ENCODE measurements around the gene TRPC4AP.
"Not testable (repeated sequence)": the region's sequence is repeated elsewhere in the genome, so short reads cannot be mapped to it uniquely, and the experiment has no call there.

TRPC4AP gene

DNA sequence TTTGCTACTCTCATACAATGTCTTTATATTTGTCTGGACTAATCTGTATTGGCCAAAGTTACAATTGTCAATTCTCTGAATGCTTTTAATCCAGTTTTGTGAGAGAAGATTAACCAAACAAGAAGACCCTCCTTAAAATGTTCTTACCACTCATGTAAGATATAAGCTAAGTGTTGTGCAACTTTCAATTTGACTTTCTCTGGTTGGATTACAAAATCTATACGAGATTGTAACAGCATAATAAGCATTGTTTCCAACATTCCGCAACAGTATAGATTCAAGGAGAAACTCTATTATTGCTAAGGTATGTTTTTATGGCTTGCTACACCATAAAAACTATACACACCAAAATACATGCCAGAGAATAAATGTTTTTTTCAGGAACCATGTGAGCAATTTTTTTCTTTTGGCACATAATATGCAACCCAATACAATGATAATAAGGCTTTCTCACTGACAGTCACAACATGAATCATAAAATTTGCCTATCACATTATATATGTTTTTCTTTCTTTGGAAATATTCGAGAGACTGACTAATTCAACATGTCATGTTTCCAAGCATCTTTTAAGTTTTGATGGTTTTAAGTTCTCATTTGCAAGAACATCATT lies 12.2 kb upstream of the TRPC4AP start:
- DNase-seq (ENCODE audit: low spot score) = no peak

DNA sequence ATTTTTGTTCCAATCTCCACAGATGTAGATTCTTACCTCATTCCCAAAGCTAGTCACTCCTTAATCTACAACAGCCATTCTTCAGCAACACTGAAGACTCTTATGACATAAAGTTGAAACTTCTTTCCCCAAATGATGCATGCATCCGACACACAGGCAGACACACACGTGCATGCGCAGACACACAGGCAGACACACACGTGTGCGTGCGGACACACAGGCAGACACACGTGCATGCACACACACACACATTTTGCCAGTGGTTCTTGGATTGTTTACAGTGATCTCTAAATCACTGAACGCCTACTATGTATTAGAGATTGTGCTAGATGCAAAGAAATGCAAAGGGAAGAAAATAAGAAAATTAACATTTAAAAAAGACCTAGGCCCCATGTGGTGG lies 9.0 kb upstream of the TRPC4AP start:
- no peak for DNase-seq (ENCODE audit: low spot score)

DNA sequence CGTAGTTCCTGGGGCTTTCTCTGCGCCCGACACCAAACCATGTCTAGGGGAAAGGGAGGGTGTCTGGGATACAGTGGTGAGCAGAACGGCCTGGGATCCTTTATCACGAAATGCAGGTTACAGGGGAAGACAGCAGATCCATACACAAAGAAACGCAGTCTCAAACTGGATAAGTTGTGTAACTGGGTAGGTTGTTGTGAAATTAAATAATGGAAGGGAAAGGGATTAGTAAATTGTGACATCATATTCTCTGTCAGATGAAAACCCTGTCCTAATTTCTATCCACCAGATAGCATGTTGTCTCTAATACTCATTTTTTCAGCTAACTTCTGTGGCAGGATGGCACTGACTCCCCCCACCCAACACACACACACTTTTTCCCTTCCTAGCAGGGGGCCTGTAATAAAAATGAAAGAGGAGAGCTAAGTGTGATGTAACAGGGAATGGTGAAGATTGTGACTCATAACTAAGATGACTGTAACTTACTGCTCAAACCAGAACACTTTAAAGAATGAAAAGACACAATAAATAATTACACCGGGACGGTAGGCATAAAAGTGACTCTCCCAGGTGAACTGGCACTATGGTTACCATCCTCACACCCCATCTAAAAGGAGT lies 769 bp upstream of the TRPC4AP start:
- DNase-seq (ENCODE audit: low spot score) = no peak

DNA sequence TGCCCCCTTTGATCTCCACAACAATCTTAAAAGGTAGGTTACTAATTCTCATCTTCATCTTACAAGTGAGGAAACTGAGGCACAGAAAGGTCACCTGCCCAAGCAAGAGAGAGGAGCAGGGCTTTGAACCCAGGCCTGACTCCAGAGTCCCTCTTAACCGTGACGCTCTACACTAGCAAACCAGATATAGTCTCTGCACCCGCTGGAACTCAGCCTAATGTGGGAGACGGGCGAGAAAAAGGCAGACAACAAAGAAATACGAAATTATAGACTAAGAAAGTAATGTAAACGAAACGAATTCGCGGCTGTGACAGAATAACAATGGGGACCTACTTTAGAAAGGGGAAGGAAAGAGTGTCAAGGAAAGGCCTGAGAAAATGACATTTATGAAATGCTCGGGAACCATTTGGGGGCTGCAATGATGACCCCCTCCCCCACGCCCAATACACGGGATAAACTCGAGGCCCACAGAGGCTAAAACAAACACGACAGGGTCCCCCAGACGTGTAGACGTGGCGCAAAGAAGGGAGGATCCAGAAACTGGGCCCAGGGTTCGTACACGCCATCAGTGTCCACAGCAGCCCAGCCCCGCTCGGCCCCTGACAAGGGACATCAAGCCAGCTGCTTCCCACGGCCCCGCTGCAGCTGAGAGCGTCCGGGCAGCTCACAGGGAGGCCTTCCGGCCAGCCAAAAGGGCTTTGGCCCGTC lies 637 bp downstream of the TRPC4AP start:
- no peak for DNase-seq (ENCODE audit: low spot score)

DNA sequence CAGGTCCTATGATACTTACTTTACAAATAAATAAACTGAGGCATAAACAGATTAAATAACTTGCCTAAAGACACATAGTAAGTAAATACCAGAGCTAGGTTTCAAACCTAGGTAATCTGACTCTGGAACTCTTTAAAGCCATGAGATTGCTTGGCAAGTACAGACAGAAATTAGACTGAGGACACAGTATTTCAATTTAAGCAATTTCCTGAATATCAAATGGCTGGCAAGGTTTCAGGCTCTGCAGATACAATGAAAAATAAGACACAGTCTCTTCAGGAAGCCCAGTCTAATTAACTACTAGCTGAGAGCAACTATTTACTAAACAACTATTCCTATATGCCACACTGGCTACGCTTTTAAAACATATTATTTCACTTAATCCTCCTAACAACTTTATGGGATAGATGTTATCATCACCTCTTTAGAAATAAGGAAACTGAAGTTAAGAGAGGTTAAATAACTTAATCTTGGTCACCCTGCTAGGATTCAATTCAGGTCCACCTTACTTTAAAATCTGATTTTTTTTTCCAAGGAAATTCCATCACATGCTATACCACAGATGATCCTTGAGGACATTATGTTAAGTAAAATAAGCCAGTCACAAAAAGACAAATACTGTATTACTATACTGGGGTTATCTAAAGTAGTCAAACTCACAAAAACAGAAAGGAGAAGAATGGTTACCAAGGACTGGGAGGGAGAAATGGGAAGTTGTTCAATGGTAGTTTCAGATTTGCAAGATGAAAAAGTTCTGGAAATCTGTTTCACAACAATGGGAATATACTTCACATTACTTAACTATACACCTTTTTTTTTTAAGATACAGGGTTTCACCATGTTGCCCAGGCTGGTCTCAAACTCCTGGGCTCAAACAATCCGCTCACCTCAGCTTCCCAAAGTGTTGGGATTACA lies 4.1 kb downstream of the TRPC4AP start:
- no peak for DNase-seq (ENCODE audit: low spot score)

DNA sequence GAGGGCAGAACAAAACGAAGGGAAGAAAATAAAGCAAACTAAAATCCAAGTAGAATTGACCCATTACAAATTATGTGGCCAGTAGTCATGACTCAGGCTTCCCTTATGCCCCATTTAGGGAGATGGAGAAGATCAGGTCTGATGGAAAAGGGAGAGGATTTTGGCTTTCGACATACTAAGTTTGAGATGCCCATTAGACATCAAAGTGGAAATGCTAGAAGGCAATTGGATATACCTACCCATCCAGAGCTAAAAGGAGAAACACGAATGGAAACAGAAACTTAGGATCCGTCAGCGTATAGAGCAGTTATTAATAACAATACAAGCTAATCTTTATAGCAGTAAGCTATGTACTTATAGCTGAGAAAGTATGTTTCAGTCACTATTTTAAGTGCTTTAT lies 4.8 kb downstream of the TRPC4AP start:
- no peak for DNase-seq (ENCODE audit: low spot score)

DNA sequence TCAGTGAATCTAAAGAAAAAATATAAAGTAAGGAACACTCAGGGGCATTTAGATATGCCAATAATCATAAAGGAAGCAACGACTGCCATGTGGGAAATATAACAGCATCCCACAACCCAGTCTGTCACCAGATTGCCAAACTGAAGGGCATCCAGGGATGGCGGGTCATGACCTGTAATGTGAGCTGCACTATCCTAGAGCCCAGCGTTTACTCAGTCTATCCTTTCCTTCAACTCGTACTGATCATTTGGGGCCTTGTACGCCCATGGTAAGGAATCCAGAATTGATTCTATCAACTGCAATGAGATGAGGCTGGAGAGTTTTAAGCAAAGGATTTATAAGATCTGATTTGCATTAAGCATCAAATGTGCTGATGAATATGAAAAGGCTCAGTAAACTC lies 5.3 kb downstream of the TRPC4AP start:
- no peak for DNase-seq (ENCODE audit: low spot score)

DNA sequence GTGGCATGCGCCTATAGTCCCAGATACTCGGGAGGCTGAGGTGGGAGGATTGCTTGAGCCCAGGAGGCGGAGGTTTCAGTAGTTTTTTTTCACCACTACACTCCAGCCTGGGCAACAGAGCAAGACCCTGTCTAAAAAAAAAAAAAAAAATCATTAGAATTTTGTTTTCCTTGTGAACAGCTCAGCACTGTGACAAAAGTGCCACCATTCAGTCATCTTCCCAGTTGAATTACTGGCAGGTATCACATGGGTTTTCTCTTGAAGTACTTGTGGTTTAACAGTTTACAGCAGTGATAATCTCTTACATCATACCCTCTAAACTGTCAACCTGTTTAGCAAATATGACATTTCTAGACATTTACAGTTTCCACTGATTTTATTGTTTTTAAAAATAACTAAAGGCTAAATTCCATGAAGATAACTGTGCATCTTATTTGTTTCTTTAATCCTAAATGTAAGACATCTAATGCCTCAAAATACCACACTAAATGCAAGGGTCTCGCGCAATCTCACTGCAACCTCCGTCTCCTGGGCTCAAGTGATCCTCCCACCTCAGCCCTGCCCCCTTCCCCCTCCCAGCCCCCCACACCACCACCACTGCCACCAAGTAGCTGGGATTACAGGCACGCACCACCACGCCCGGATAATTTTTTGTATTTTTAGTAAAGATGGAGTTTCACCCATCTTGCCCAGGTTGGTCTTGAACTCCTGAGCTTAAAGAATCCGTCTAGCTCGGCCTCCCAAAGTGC lies 7.0 kb downstream of the TRPC4AP start:
- no peak for DNase-seq (ENCODE audit: low spot score)

DNA sequence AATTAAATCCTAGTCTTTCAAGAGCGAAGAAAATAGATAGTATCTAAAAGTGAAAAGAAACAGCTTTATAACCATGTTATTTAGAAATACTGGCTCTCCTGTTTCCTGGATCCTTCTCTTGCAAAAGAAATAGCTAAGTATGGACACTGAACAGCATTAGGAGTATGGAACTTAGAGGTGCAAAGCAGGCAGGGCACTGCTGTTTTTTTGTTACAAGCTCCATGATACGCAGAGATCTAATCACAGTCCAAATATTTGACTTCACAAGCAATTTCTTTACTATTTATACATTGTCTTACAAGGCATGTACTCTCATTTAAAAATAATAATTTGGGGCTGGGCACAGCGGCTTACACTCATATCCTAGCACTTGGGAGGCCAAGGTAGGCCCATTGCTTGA lies 7.6 kb downstream of the TRPC4AP start:
- no peak for DNase-seq (ENCODE audit: low spot score)

DNA sequence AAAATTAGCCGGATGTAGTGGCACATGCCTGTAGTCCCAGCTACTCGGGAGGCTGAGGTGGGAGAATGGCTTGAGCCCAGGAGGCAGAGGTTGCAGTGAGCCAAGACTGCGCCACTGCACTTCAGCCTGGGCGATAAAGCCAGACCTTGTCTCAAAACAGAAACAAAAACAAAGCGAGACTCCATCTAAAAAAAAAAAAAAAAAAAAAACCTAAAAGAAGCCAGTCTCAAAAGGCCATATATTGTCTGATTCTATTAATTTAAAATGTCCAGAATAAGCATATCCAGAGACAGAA lies 12.3 kb downstream of the TRPC4AP start:
- DNase-seq (ENCODE audit: low spot score) = not testable (repeated sequence)

DNA sequence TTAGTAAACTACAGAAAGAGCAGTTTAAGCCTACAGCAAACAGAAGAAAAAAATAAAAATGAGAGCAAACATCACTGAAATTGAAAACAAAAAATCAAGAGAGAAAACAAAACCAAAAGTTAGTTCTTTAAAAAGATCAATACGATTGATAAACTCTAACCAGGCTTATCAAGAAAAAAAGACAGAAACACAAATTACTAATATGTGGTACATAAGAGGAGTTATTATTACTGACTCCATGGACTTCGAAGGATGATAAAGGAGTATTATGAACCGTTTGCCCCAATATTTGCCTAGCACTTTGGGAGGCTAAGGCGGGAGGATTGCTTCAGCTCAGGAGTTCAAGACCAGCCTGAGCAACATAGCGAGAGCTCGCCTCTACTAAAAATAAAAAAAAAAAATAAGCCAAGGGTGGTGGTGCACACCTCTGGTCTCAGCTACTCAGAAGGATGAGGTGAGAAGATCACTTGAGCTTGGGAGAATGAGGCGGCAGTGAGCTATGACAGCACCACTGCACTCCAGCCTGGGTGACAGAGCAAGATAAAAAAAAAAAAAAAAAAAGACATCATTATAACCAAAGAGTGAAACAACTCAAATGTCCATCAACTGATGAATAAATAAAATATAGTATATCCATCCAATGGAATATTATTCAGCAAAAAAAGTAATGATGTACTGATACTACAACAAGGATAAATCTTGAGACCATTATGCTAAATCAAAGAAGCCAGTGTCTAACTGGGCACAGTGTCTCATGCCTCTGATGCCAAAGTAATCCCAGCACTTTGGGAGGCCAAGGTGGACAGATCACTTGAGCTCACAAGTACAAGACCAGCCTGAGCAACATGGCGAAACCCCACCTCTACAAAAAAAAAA lies 12.9 kb downstream of the TRPC4AP start:
- no peak for DNase-seq (ENCODE audit: low spot score)

DNA sequence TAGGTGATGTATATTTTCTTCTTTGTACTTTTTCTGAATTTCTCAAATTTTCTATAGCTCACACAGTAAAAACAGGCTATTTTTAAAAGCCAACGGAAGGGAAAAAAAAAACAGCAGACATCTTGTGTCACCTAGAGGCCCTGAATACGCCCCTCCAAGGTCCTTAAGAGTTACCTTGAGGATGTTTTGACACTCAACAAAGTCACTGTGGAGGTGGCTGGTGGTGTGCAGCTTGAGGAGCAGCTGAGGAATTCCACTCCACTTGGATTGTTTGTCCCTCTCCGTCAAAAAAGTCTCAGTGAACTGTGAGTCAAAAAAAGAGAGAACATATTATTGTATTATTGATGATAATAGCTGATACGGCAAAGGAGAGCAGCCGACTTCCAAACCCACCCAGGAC lies 14.7 kb downstream of the TRPC4AP start:
- DNase-seq (ENCODE audit: low spot score) = no peak

DNA sequence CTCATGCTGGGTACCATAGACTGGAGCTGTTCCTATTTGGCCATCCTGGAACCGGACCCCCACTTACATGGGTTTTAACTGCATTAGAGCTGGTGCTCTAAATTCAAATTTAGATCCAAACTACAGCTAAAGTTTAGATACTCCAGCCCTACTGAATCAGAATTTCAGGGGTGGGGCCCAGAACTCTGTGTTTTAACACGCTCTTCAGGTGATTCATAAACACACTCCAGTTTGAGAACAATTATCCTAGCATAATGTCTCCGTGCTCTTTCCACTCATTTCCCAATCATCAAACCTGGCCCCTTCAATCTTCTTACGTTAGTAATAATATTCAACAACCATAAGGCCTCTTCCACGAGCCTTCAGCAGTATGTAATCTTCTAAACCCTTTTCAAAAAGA lies 15.3 kb downstream of the TRPC4AP start:
- DNase-seq (ENCODE audit: low spot score) = no peak

DNA sequence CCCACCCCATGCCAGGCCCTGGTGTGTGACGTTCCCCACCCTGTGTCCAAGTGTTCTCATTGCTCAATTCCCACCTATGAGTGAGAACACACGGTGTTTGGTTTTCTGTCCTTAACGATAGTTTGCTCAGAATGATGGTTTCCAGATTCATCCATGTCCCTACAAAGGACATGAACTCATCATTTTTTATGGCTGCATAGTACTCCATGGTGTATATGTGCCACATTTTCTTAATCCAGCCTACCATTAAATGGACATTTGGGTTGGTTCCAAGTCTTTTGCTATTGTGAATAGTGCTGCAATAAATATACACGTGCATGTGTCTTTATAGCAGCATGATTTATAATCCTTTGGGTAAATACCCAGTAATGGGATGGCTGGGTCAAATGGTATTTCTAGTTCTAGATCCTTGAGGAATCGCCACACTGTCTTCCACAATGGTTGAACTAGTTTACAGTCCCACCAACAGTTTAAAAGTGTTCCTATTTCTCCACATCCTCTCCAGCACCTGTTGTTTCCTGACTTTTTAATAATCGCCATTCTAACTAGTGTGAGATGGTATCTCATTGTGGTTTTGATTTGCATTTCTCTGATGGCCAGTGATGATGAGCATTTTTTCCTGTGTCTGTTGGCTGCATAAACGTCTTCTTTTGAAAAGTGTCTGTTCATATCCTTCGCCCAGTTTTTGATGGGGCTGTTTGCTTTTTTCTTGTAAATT lies 21.0 kb downstream of the TRPC4AP start:
- not testable (repeated sequence) for DNase-seq (ENCODE audit: low spot score)

DNA sequence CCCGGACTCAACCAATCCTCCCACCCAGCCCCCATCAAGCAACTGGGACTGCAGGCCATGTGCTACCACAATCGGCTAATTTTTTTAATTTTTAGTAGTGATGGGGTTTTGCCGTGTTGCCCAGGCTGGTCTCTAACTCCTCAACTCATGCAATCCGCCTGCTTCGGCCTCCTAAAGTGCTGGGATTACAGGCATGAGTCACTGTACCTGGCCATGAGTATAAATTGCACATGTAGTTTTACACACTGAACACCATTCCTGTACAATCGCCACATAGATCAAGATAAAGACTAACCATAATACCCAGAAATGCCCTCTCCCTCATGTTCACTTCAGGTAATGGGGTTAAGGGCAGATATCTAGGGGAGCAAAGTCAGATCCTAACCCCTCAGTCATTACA lies 26.4 kb downstream of the TRPC4AP start:
- no peak for DNase-seq (ENCODE audit: low spot score)

DNA sequence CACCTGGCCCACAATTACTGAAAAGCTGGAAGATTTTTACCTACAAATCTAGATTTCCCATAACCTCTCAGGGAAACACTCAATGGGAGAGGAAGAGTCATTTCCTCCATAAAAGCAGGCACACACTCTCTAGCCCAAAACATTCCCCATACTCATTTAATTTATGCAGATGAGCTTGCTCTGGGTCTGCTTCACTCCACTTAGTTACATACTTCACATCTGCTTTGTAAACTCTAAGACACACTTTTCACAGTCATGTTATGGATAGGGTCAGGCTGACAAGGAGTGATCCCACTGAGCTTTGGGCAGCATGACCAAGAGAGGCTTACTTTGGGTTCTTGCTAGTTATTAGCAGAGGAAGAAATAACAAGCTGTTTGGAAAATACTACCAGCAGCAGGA lies 27.4 kb downstream of the TRPC4AP start:
- no peak for DNase-seq (ENCODE audit: low spot score)

DNA sequence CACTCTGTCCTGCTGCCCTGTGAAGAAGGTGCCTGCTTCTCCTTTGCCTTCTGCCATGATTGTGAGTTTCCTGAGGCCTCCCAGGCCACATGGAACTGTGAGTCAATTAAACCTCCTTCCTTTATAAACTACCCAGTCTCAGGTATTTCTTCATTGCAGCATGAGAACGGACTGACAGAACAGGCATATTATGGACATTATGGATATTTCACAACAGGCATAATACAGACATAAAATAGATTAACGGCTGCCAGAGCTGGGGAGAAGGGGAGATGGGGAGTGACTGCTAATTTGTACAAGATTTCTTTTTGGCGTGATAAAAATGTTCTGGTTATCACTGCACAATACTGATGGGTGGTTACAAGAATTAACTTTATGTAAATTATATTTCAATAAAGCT lies 29.4 kb downstream of the TRPC4AP start:
- DNase-seq (ENCODE audit: low spot score) = no peak

DNA sequence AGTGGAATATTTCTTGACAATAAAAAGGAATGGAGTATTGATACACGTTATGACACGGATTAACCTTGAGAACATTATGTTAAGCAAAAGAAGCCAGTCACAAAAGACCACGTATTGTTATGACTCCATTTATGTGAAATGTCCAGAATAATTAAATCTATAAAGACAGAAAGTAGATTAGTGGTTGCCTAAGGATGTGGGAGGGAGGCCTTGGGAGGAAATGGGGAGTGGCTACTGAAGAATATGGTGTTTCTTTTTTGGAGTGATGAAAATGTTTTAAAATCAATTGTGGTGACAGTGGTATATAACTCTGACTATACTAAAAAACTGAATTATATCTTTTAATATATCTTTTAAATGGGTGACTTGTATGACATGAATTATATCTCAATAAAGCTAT lies 30.1 kb downstream of the TRPC4AP start:
- no peak for DNase-seq (ENCODE audit: low spot score)

DNA sequence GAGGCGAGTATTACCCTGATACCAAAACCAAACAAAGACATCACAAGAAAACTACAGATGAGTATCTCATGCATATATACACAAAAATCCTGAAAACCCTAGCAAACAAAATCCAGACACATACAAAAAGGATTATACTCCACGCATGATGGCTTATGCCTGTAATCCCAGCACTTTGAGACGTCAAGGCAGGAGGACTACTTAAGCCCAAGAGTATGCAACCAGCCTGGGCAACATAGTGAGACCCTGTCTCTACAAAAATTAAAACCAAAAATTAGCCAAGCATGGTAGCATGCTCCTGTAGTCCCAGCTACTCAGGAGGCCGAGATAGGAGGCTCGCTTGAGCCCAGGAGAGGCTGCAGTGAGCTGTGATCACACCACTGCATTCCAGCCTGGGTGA lies 32.4 kb downstream of the TRPC4AP start:
- no peak for DNase-seq (ENCODE audit: low spot score)

DNA sequence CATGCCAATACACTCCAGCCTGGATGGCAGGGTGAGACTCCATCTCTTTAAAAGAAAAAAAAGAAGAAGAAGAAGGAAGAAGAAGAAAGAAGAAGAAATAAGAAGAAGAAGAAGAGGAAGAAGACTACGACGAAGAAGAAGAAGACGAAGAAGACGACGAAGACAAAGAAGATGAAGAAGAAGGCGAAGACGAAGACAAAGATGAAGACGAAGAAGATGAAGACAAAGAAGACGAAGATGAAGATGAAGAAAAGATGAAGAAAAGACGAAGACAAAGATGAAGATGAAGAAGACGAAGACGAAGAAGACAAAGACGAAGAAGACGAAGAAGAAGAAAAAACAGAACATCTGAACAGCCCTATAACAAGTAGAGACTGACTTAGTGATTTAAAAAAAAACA lies 33.0 kb downstream of the TRPC4AP start:
- DNase-seq (ENCODE audit: low spot score) = no peak
